CD4-positive, alpha-beta T cell treated with Interleukin-2 at 100 ng/mL for 4 hours (primary cell): Measurements from ENCODE around the gene HPDL.
"Not testable (repeated sequence)": the region's sequence is repeated elsewhere in the genome, so short reads cannot be mapped to it uniquely, and the experiment has no call there.

Experiments
- DNase-seq: peaks from one replicate; pipeline ENCODE4 v3.0.0-alpha.2; 2020; ENCODE audit warnings: low spot score

HPDL gene

DNA sequence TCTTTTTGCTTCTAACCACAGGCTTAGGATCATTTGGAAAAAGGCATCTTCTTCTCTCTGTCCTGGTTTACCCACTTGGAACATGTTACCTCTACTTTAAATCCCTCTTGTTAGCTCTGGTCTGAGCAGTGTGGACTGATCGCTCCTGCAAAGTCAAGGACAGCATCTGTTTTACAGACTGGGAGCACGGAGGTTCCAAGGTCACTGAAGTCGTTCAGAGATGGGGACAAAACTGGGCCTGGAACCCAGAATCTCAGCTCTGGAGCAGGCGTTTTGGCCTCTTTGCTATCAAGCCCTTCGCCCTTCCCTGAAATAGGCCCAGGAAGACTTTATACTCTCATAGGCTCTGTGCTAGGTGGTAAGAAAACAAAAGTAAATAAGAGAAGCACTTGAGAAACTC, 24.8 kb downstream of the HPDL start:
- no peak for DNase-seq

DNA sequence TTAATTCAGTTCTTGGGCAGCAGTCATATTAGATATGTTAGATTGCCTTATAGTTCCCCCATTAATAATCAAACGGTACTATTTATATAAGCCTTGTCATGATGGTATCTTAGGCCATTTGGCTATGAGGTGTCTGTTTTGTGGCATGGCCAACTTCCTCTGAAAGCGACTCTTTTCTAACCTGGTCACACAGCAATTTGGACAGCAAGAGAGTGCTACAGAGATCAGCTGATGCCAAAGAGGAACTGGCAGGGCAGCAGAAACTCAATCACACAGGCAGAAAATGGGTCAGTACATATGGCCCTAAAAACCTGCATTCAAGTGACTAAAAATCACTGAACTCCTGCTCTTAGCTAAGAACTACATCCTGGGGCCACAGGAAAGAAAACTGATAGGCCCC, 27.0 kb downstream of the HPDL start:
- no peak for DNase-seq

DNA sequence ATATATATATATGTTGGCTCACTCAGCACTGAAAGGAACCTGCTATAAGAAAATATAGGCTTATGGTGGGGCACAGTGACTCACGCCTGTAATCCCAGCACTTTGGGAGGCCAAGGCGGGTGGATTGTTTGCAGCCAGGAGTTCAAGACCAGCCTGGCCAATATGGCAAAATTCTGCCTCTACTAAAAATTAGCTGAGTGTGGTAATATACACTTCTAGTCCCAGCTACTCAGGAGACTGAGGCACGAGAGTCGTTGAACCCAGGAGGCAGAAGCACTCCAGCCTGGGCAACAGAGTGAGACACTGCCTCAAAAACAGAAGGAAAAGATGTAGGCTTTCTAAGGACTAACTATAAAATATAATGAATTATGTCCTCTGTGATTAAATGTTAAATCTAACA, 28.1 kb downstream of the HPDL start:
- no peak for DNase-seq

DNA sequence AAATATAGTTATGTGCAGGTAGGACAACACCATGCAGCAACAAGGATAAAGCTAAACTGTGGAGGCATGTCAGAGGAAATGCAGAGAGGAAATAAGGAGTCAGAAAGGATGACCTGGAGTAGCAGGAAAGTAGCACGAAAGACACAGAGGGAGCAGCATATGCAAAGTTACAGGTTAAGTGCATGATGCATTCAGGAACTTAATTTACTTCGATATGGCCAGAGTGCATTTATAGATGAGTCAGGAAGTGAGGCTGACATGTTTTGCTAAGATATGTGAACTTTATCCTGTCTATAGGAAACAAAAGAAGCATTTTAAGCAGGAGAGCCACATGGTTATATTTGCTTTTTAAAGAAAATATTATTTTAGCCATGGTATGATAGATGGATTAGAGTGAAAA, 29.0 kb downstream of the HPDL start:
- no peak for DNase-seq

DNA sequence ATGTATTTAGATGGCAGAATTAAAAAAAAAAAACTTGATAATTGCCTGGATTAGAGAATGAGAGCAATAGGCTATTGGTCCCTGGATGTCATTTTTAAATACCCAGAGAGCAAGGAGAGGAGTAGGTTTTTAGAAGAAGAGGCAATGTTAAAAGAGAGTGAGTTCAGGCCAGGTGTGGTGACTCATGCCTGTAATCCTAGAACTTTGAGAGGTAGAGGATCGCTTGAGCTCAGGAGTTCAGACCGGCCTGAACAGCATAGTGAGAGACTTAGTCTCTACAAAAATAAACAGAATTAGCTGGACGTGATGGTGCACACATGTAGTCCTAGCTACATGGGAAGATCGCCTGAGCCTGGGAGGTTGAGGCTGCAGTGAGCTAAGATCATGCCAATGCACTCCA, 29.5 kb downstream of the HPDL start:
- DNase-seq = no peak

DNA sequence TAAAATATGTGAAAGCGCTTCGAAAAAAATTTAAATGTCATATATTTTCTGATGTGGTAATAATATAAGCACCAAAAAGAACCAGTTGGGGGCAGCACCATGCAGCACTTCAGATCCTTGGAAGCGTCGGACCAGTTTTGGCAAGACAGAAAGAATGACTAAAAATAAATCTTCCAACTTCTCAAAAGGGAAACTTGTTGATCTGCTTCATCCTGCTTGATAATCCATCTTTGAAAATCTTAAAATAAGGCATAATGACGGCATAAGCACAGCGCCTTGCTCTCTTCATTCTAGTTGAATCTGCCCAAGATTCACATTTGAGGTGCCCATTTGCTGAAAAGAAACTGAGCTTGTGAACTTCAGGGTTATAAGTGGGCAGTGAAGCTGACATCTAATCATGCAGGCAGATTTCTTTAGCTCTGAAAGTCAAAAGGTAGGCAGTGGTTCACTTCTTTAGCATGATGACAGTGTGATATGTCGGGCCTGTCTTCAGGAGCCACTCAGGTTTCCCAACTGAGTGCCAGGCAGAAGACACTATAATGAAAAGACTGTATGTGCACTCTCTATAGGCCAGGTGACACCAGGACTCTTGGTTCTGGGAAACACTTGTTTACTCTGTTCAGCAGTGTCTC, 33.3 kb downstream of the HPDL start:
- peak; percentile 53 for DNase-seq

DNA sequence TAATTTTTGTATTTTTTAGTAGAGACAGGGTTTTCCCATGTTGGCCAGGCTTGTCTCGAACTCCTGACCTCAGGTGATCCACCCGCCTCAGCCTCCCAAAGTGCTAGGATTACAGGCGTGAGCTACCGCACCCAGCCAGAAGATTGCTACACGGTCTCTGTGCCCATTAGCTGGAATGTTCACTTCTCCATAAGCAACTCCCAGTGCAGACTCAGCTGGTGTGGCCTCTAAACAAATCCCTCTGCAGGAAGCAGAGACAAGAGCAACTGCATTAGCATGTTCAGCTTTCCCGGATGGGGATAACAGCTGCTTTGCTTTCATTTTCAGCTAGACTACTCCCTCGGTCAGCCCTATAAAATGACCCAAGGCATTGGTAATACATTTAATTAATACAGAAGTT, 34.3 kb downstream of the HPDL start:
- not testable (repeated sequence) for DNase-seq

DNA sequence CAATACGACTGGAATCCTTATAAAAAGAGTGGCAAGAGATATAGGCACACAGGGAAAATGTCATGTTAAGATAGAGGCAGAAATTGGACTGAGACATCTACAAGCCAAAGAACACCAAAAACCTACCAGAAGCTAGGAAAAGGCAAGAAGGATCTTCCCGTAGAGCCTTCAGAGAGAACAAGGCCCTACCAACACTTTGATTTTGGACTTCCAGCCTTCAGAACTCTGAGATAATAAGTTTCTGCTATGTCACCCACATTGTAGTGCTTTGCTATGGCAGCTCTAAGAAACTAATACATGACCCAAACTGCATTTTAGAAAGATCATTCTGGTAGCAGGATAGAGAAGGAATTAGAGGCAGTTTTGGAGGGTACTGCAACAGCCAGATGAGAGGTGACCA, 37.6 kb downstream of the HPDL start:
- no peak for DNase-seq

DNA sequence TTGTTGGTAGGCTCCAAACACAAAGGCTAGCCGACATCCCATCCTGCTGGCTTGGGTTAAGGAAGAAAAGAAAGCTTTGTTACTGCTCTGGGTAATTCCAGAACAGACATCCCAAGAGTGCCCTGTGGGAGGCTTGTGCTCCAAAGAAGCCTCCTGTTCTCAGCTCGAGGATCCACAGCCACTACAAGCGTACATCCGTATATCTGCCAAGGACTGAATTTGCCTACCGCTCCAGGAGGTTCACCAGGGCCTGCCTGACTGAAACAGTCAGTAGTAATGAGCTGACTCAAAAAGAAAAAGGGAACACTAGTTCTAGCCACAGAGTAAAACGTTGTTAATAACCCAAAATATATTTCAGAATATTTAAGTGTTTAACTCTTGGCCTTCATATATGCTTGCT, 38.4 kb downstream of the HPDL start:
- no peak for DNase-seq

DNA sequence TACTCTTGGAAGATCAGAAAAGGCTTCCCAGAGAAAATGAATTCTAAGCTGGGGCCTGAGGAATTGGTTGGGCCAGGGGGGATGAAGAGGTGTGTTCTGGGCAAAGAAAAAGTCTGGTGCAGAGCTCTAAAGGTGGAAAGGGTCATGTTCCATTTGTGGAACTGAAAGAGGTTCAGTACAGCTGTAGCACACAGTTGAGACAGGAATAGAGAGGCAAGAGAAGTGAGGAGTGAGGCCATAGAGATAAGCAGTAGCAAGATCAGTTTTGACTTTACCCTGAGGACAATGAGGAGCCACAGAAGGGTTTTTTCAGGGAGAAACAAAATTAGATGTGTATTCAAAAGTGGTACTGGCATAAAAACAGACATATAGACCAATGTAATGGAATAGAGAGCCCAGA, 43.9 kb downstream of the HPDL start:
- no peak for DNase-seq

DNA sequence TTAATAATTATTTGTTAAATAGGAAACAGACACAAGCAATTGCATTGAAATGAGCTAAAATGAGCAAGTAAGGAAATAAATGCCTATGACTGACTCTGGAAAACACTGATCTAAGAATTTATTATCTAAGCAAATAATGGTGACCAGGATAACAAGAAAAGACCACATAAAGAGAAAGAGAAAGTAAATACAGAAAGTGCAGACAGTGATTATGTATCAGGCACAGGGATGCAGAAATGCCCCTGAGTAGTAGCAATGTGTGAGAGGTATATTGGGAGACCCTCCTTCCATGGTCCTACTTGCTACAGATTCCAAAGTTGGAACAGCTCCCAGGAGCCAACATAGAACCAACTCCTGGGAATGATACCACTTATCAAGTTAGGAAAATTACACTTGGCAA, 46.9 kb downstream of the HPDL start:
- no peak for DNase-seq

DNA sequence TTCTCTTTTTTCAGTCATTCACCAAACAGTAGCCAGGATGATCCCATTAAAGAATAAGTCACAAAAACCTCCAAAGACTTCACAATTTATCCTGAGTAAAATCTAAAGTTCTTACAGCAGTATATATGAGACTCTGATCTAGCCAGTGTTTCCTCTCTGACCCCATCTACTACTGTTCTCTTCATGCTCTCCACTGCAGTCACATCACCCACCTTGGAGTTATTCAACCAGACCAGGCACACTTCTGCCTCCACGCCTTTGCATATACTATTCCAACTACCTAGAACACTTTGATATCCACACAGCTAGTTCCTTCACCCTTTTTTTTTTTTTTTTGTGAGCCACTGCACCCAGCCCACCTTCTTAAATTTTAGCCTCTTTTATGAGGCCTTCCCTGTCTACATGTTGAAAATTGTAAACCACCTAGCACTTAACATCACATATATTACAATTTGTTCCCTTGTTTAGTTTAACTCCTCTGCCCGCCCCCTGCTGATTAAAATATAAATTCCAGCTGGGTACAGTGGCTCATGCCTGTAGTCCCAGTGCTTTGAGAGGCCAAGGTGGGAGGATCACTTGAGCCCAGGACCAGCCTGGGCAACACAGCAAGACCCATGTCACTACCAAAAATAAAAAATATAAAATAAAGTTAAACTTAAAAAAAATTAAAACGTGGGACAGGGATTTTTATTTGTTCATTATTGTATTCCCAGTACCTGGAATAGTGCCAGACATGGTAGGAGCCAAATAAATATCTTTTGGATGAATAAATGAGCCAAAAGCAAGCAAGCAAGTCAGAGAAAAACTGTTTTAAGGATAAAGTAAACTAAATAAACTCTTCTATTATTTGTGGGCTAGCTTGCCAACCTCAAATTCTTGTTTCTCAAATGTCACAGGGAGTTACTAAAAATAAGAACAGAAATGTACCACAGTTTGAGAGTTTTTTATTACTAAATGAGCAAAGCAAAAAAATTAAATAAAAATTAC, 48.7 kb downstream of the HPDL start:
- DNase-seq = no peak

DNA sequence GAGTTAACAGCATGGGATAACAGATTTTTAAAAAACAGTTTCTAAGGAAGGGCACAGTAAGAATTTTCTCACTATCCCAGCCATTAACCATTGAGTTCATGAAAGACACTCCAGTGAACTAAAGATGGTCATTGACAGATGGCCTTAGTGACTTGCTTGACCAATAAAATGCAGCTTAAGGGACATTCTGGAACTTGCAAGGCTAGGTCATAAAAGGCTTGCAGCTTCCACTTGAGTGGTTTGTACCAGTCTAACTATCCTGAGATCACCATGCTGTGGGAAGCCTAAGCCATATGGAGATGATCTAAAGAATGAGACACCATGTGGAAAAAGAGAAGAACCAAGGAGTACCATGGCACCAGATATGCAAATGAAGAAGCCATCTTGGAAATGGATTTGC, 51.5 kb downstream of the HPDL start:
- DNase-seq = no peak
